Breast epithelium (tissue), 3 donors: ENCODE data around the gene ASIC5.

Source experiments
- CTCF ChIP-seq, 3 donors: fragments of 450-650 bp; IDR thresholded peaks; one replicate each; pipeline ENCODE4 v1.5.1; 2016 to 2017; ENCODE audit warnings: antibody characterized with exemption in 3 of 3, mild to moderate bottlenecking in 3 of 3, moderate library complexity in 3 of 3
- POLR2A ChIP-seq: fragments of 450-650 bp; IDR thresholded peaks from one replicate; pipeline ENCODE4 v1.6.1; 2016; ENCODE audit warnings: antibody characterized with exemption, mild to moderate bottlenecking, moderate library complexity
- POLR2AphosphoS5 ChIP-seq, 3 donors: sonication (generic); formaldehyde crosslinking; IDR thresholded peaks; one replicate each; pipeline ENCODE4 v1.6.1; 2017; ENCODE audit warnings: antibody characterized with exemption in 3 of 3

GRCh38 chr4:155807021-155807420, 59.1 kb downstream of the ASIC5 start:
- no peak for TF ChIP-seq CTCF (IDR thresholded peaks at IDR 0.05)
- TF ChIP-seq POLR2A: no peak
- TF ChIP-seq POLR2AphosphoS5 (IDR thresholded peaks at IDR 0.05): no peak
